ENCODE measurements around the gene CCN2. TPM values are rescaled to one million over a fixed set of nuclear protein-coding genes. Genes with fewer than 3 reads are reported as not detected.
A peak's percentile ranks its signal among the peaks of the same experiment; 100 is the strongest.

The CCN2 gene
- total and polyA plus RNA-seq, 4 donors = 221 to 1,507 (median 772) TPM

DNA sequence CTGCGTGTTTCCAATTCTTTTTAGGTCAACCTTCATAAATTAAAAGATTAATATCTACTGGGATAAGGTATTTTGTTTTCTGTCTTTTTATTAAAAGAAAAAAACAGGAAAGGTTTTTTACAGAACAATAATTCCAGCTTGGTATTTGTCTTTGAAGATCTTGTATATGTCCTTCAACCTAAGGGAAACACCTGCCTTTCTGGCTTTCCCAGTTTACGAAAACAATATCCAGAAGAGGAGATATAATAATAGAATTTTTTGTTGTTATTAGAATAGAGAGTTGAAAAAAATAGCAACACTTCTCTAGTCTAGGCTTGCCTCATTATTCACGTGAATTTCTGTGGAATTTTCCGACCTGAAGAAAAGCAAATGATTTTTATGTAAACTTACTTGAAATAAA, 37.9 kb upstream of the CCN2 start:
- H3K4me3 ChIP-seq (ENCODE audit: low read length in 2 of 2) = no peak overlapping the region
- peaks cover 0 to 3% of the 10 kb centered on the region in 2 donors for H3K4me1 ChIP-seq (ENCODE audit: control insufficient read depth in 1 of 2, insufficient read depth in 2 of 2, low read length in 2 of 2)
- no peak for DNase-seq
- H3K27ac ChIP-seq (ENCODE audit: low read depth in 1 of 2, low read length in 2 of 2) = no peak overlapping the region
- WGBS, 2 donors = 69 to 78% methylated on average over 4 of the region's 4 CpGs
- ATAC-seq (ENCODE audit: low FRiP score) = no peak
- no peaks in the 10 kb centered on the region for H3K27me3 ChIP-seq (ENCODE audit: control insufficient read depth in 1 of 2, insufficient read depth in 2 of 2, low read length in 1 of 2)
- intact Hi-C loops (cut with DNase I) = no loop called here
- H3K36me3 ChIP-seq (ENCODE audit: control insufficient read depth in 1 of 2, insufficient read depth in 2 of 2, low read length in 1 of 2) = no peaks in the 10 kb centered on the region
- no peaks in the 10 kb centered on the region for H3K9me3 ChIP-seq (ENCODE audit: control insufficient read depth, low read length)

DNA sequence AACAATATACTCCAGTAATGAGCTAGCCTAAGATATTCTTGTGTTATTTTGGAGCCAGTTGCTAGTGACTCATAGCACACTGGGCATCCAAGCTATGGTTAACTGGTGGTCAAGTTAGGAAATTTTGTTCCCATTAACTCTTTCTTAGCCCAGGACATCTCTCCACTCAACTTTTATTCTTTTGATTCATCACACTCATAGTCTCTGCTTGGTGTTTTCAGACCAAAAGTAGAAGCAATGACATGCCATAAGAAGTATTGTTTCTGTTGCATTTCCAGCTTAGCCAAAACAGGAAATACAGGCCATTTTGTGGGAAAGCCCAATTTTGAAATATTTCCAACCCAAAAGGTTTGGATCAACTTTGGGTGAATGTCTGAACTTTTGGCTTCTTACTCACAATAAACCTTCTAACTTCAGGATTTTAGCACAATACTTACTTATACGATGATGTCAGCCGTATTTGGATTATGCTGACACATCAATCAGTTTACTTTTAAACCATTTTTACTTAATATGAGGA, 31.6 kb upstream of the CCN2 start:
- Histone ChIP-seq H3K4me3 (ENCODE audit: low read length in 2 of 2) (no peak overlapping the region), H3K9me3 (ENCODE audit: control insufficient read depth, low read length) (no peaks in the 10 kb centered on the region), H3K4me1 (ENCODE audit: control insufficient read depth in 1 of 2, insufficient read depth in 2 of 2, low read length in 2 of 2) (peaks cover 3 to 9% of the 10 kb centered on the region in 2 donors), H3K27ac (ENCODE audit: low read depth in 1 of 2, low read length in 2 of 2) (no peak overlapping the region), H3K27me3 (ENCODE audit: control insufficient read depth in 1 of 2, insufficient read depth in 2 of 2, low read length in 1 of 2) (no peaks in the 10 kb centered on the region), H3K36me3 (ENCODE audit: control insufficient read depth in 1 of 2, insufficient read depth in 2 of 2, low read length in 1 of 2) (no peaks in the 10 kb centered on the region)
- WGBS, 2 donors = 49 to 60% methylated on average over 2 of the region's 2 CpGs
- intact Hi-C loops (cut with DNase I) = no loop called here
- DNase-seq (no peak), ATAC-seq (ENCODE audit: low FRiP score) (peak; percentile 59)

DNA sequence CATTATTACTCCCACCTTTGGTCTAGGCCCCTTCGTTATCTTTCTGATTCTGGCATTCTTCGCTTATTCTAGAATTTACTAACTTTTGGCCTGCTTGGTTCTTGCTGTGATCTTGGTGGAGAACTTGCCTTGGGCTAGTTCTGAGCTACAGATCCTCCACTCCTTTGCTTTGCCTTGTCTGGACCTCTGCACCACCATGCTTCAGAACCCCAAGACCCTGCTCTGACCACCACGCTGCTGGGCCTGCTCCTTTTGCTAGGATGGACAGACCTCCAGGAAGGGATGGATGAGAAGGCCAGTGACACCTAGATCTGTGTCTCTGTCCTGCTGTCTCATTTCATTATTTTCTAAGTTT, 30.4 kb upstream of the CCN2 start:
- H3K4me1 ChIP-seq (ENCODE audit: control insufficient read depth in 1 of 2, insufficient read depth in 2 of 2, low read length in 2 of 2) = peaks cover 3 to 12% of the 10 kb centered on the region in 2 donors
- H3K27me3 ChIP-seq (ENCODE audit: control insufficient read depth in 1 of 2, insufficient read depth in 2 of 2, low read length in 1 of 2) = no peaks in the 10 kb centered on the region
- H3K9me3 ChIP-seq (ENCODE audit: control insufficient read depth, low read length) = no peaks in the 10 kb centered on the region
- no peak overlapping the region for H3K4me3 ChIP-seq (ENCODE audit: low read length in 2 of 2)
- H3K36me3 ChIP-seq (ENCODE audit: control insufficient read depth in 1 of 2, insufficient read depth in 2 of 2, low read length in 1 of 2) = no peaks in the 10 kb centered on the region
- H3K27ac ChIP-seq (ENCODE audit: low read depth in 1 of 2, low read length in 2 of 2) = peak overlapping the region in 1 of 2 donors; percentile 28
- ATAC-seq (ENCODE audit: low FRiP score) (no peak), DNase-seq (no peak)
- intact Hi-C loops (cut with DNase I) = no loop called here
- WGBS, 2 donors = 92 to 94% methylated on average over 3 of the region's 3 CpGs

DNA sequence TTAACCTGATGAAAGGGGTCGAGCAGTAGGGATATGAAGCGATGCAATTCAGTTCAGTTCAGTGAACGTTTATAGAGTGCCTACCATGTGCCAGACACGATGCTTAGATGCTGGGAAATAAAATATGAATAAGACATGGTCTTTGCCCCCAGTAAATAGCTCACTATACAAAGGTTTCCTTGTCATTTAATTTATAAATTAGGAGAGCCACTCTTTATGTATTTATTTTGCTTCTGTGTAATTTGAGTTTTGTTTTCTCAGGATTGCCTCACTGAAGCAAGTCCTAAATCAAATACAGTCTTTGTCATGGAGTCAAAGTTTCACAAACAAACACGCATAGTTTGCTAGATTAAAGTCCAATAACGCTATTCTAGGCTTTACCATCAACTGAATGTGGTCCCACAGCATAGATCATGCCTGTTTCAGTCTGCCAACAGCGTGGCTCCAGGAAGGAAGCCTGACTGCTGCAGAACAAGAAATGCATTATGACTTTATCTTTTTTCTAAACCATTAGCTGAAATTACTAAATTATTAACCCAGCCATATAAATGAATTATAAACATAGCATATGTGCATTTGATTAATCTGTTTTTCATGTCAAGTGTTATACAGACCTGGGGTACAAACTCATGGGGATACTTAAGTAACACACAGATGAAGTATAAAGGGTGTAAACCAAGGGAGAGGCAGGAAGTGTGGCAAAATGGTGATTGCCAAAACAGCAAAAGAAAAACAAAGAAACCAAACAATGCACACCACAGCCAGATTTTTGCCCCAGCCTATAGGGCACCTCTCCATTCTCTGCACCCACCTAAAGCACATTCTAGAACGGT, 29.8 kb upstream of the CCN2 start:
- Histone ChIP-seq H3K4me1 (ENCODE audit: control insufficient read depth in 1 of 2, insufficient read depth in 2 of 2, low read length in 2 of 2) (peaks cover 5 to 13% of the 10 kb centered on the region in 2 donors), H3K4me3 (ENCODE audit: low read length in 2 of 2) (no peak overlapping the region), H3K36me3 (ENCODE audit: control insufficient read depth in 1 of 2, insufficient read depth in 2 of 2, low read length in 1 of 2) (no peaks in the 10 kb centered on the region), H3K9me3 (ENCODE audit: control insufficient read depth, low read length) (no peaks in the 10 kb centered on the region), H3K27ac (ENCODE audit: low read depth in 1 of 2, low read length in 2 of 2) (peak overlapping the region in 1 of 2 donors; percentile 36), H3K27me3 (ENCODE audit: control insufficient read depth in 1 of 2, insufficient read depth in 2 of 2, low read length in 1 of 2) (no peaks in the 10 kb centered on the region)
- intact Hi-C loops (cut with DNase I) = no loop called here
- DNase-seq (no peak), ATAC-seq (ENCODE audit: low FRiP score) (no peak)
- 34 to 36% methylated on average over 8 of the region's 8 CpGs for WGBS, 2 donors

DNA sequence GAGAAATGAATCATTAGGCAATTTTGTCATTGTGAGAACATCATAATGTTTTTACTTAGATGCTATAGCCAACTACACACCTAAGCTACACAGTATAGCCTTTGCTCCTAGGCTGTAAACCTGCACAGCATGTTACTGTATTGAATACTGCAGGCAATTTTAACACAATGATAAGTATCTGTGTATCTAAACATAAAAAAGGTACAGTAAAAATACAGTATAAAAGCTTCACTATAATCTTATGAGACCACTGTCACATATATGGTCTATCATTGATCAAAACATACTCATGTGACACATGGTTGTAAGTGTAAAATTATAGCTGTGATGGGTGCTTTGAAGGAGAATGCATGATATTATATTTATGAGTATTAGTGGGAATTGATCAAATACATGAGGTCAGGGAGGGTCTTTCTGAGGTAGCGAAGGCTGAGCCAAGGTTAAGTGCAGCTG, 29.2 kb upstream of the CCN2 start:
- intact Hi-C loops (cut with DNase I) = no loop called here
- H3K36me3 ChIP-seq (ENCODE audit: control insufficient read depth in 1 of 2, insufficient read depth in 2 of 2, low read length in 1 of 2) = no peaks in the 10 kb centered on the region
- WGBS, 2 donors = 88 to 95% methylated on average over 1 of the region's 1 CpG
- ATAC-seq (ENCODE audit: low FRiP score) = no peak
- peak overlapping the region in 1 of 2 donors; percentile 36 for H3K27ac ChIP-seq (ENCODE audit: low read depth in 1 of 2, low read length in 2 of 2)
- no peaks in the 10 kb centered on the region for H3K9me3 ChIP-seq (ENCODE audit: control insufficient read depth, low read length)
- no peaks in the 10 kb centered on the region for H3K27me3 ChIP-seq (ENCODE audit: control insufficient read depth in 1 of 2, insufficient read depth in 2 of 2, low read length in 1 of 2)
- DNase-seq = no peak
- H3K4me3 ChIP-seq (ENCODE audit: low read length in 2 of 2) = no peak overlapping the region
- peaks cover 5 to 13% of the 10 kb centered on the region in 2 donors for H3K4me1 ChIP-seq (ENCODE audit: control insufficient read depth in 1 of 2, insufficient read depth in 2 of 2, low read length in 2 of 2)

DNA sequence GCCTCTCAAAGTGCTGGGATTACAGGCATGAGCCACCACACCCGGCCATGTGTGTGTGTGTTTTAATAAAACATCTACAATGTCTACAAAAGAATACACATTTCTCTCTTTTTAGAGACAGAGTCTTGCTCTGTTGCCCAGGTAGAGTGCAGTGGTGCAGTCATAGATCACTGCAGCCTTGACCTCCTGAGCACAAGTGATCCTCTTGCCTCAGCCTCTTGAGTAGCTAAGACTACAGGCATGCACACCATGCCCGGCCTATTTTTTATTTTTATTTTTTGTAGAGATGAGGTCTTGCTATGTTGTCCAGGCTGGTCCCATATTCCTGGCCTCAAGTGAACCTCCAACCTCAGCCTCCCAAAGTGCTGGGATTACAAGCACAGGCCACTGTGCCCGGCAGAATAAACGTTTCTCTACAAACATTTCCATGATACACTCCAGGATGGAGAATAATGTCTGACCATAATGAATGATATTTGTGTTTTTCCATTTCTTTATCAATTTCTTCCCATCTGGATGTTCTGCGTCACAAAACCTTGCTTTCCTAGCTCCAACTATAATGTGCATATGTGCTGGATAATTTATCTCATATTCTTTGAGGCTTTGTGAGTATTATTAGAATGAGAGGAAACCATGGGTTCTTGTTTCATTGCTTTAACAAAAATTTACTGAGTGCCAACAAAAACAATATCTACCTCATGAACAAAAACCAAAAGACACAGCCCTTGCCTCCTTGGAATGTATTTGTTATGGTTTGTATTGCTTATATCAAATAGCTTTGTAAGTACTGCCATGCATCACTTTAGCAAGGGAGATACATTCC, 28.6 kb upstream of the CCN2 start:
- WGBS, 2 donors = 41 to 49% methylated on average over 5 of the region's 5 CpGs
- H3K36me3 ChIP-seq (ENCODE audit: control insufficient read depth in 1 of 2, insufficient read depth in 2 of 2, low read length in 1 of 2) = no peaks in the 10 kb centered on the region
- ATAC-seq (ENCODE audit: low FRiP score) (no peak), DNase-seq (no peak)
- no peak overlapping the region for H3K4me3 ChIP-seq (ENCODE audit: low read length in 2 of 2)
- no peaks in the 10 kb centered on the region for H3K9me3 ChIP-seq (ENCODE audit: control insufficient read depth, low read length)
- H3K27ac ChIP-seq (ENCODE audit: low read depth in 1 of 2, low read length in 2 of 2) = peak overlapping the region in 1 of 2 donors; percentile 63
- intact Hi-C loops (cut with DNase I) = no loop called here
- peaks cover 5 to 12% of the 10 kb centered on the region in 2 donors for H3K4me1 ChIP-seq (ENCODE audit: control insufficient read depth in 1 of 2, insufficient read depth in 2 of 2, low read length in 2 of 2)
- H3K27me3 ChIP-seq (ENCODE audit: control insufficient read depth in 1 of 2, insufficient read depth in 2 of 2, low read length in 1 of 2) = no peaks in the 10 kb centered on the region

DNA sequence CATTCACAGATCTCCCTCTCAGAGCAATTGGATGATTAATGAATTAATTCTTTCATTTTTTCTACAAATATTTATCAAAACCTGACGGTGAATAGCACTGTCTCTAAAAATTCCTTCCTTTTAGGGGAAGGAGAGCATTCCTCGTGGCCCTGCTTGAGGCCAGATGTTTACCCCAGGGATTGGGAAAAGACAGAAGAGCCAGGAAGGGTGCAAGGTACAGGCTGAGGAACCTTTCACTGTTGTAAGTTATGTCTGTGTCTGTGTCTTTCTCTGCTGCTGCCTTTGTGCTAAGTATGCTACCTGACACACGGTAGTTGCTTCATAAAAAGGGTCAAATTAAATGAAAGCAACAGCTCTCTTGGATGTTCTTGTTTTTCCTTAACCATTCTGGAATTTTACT, 27.4 kb upstream of the CCN2 start:
- 48 to 52% methylated on average over 3 of the region's 3 CpGs for WGBS, 2 donors
- intact Hi-C loops (cut with DNase I) = no loop called here
- Histone ChIP-seq H3K27ac (ENCODE audit: low read depth in 1 of 2, low read length in 2 of 2) (no peak overlapping the region), H3K4me3 (ENCODE audit: low read length in 2 of 2) (no peak overlapping the region), H3K4me1 (ENCODE audit: control insufficient read depth in 1 of 2, insufficient read depth in 2 of 2, low read length in 2 of 2) (peaks cover 5 to 10% of the 10 kb centered on the region in 2 donors), H3K27me3 (ENCODE audit: control insufficient read depth in 1 of 2, insufficient read depth in 2 of 2, low read length in 1 of 2) (no peaks in the 10 kb centered on the region), H3K36me3 (ENCODE audit: control insufficient read depth in 1 of 2, insufficient read depth in 2 of 2, low read length in 1 of 2) (no peaks in the 10 kb centered on the region), H3K9me3 (ENCODE audit: control insufficient read depth, low read length) (no peaks in the 10 kb centered on the region)
- ATAC-seq (ENCODE audit: low FRiP score) (no peak), DNase-seq (no peak)

DNA sequence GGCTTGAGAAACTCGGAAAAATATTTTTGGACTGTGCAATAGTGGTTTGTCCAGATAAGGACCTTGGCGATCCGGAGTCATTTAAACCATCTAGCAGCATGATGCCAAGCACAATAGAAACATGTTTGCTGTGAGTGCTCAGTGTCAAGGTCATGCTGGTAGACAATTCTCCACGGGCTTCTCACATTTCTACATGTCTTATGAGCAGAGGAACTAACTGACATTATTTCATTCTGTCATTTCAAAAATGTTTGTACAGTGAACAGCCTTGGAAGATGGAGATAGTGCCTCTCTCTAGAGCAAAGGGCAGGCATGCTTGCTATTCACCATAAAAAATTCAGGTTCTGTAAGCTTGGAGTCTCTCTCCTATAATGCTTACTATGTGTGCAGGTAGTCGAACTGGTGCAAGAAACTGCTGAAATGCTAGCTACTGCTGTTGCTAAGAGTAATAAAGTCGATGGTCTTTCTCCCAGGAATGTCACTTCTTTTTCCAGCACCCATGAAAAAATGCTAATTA, 25.4 kb upstream of the CCN2 start:
- H3K4me3 ChIP-seq (ENCODE audit: low read length in 2 of 2) = no peak overlapping the region
- H3K36me3 ChIP-seq (ENCODE audit: control insufficient read depth in 1 of 2, insufficient read depth in 2 of 2, low read length in 1 of 2) = no peaks in the 10 kb centered on the region
- peaks cover 5 to 7% of the 10 kb centered on the region in 2 donors for H3K4me1 ChIP-seq (ENCODE audit: control insufficient read depth in 1 of 2, insufficient read depth in 2 of 2, low read length in 2 of 2)
- ATAC-seq (ENCODE audit: low FRiP score) (no peak), DNase-seq (no peak)
- no peaks in the 10 kb centered on the region for H3K27me3 ChIP-seq (ENCODE audit: control insufficient read depth in 1 of 2, insufficient read depth in 2 of 2, low read length in 1 of 2)
- H3K27ac ChIP-seq (ENCODE audit: low read depth in 1 of 2, low read length in 2 of 2) = no peak overlapping the region
- WGBS, 2 donors = 3 to 6% methylated on average over 6 of the region's 6 CpGs
- no peaks in the 10 kb centered on the region for H3K9me3 ChIP-seq (ENCODE audit: control insufficient read depth, low read length)
- intact Hi-C loops (cut with DNase I) = no loop called here

Measured in aorta (tissue), 5 donors.